Activated CD8-positive, alpha-beta T cell treated with anti-CD3 and anti-CD28 coated beads for 36 hours (primary cell): ENCODE measurements around the gene KREMEN2. TPM values are rescaled to one million over a fixed set of nuclear protein-coding genes. Genes with fewer than 3 reads are reported as not detected.

Experiments used
- ATAC-seq: fragments of 200-7000 bp; cut with Tn5 transposase; one replicate; pipeline ENCODE4 v1.10.0; 2021; ENCODE audit warnings: mild to moderate bottlenecking, moderate library complexity
- CTCF ChIA-PET: fragments of 350-600 bp; sonication (Branson Sonifier 250); formaldehyde crosslinking; loops from one replicate; lab custom pipeline; 2021; ENCODE audit warnings: antibody characterized with exemption; lab: Charles Lee
- POLR2A ChIA-PET: fragments of 350-600 bp; sonication (Branson Sonifier 250); formaldehyde crosslinking; loops from one replicate; lab custom pipeline; 2021; ENCODE audit warnings: antibody characterized with exemption; lab: Charles Lee
- DNase-seq: peaks from one replicate; pipeline ENCODE4 v3.0.0-alpha.2; 2020
- H3K27ac Mint-ChIP-seq: one replicate; pipeline ENCODE4 v1.8.0; 2021; ENCODE audit warnings: mild to moderate bottlenecking, mixed read lengths
- H3K27me3 Mint-ChIP-seq: one replicate; pipeline ENCODE4 v1.8.0; 2021; ENCODE audit warnings: mixed read lengths
- H3K36me3 Mint-ChIP-seq: one replicate; pipeline ENCODE4 v1.8.0; 2021; ENCODE audit warnings: low read depth, mixed read lengths
- H3K4me1 Mint-ChIP-seq: one replicate; pipeline ENCODE4 v1.8.0; 2021; ENCODE audit warnings: low read depth, mixed read lengths
- H3K4me3 Mint-ChIP-seq: one replicate; pipeline ENCODE4 v1.8.0; 2021; ENCODE audit warnings: mild to moderate bottlenecking, moderate library complexity, mixed read lengths
- H3K9me3 Mint-ChIP-seq: one replicate; pipeline ENCODE4 v1.8.0; 2021; ENCODE audit warnings: mixed read lengths
- intact Hi-C: fragments of 100-400 bp; cut with micrococcal nuclease; formaldehyde crosslinking; loops from one replicate; pipeline ENCODE4 v1.10.0; 2022
- total RNA-seq, 2 experiments: library from RNA; stranded (reverse); gene quantifications; one replicate each; pipeline ENCODE4 v1.2.3, GENCODE V29; 2021
- TF ChIP-seq, protein P1 (sequence below): fragments of 200-600 bp; IDR thresholded peaks from one replicate; pipeline ENCODE4 v1.8.0; 2022; ENCODE audit warnings: antibody characterized with exemption, mild to moderate bottlenecking

The KREMEN2 gene
- total RNA-seq, 2 experiments from 2014 or later = 0.22 TPM; not detected in 1

DNA sequence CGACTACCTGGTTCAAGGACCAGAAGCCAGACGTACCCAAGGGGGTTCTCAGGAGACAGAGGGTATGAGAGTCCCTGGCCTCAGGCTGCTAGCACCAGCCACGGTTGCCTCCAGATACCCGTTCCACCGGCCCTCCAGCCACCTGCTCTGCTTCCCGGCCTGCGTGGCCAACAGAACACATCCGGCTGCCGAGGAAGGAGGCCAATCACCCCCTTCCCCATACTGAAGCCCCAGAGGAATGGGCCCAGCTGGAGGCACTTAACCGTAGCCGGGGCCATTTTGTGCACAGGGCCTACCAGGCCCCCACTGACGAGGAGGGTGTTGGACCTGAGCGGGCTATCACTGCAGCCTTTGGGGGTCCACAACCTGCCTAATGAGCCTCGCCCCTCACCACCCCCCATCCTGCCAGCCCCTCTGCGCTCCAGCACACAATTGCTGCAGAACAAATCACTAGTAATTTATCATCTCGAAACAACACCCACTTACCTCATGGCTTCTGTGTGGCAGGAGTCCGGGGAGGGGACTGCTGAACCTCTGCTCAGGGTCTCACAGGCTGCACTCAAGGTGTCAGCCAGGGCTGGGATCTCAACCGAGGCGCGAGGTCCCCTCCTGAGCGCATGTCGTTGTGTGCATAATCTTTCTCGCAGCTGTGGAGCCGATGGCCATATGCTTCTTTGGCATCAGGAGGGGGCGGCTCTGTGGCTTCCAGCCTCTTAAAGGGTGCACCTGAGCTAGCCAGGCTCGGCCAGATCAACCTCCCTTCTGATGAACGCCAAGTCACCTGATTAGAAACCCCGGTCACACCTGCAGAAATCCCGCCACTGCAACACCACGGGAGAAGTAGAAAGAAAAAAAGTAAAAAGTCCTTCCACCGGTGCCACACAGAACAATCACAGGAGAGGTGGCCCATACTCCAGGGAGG is 10.1 kb upstream of the KREMEN2 start:
- CTCF ChIA-PET = no interaction called here
- Mint-ChIP-seq H3K36me3 (no peaks in the 10 kb centered on the region), H3K9me3 (no peaks in the 10 kb centered on the region), H3K27me3 (peaks cover 8% of the 10 kb centered on the region), H3K27ac (no peak overlapping the region), H3K4me3 (no peak overlapping the region), H3K4me1 (peaks cover 5% of the 10 kb centered on the region)
- POLR2A ChIA-PET = no interaction called here
- DNase-seq = no peak
- TF ChIP-seq, protein P1, sequence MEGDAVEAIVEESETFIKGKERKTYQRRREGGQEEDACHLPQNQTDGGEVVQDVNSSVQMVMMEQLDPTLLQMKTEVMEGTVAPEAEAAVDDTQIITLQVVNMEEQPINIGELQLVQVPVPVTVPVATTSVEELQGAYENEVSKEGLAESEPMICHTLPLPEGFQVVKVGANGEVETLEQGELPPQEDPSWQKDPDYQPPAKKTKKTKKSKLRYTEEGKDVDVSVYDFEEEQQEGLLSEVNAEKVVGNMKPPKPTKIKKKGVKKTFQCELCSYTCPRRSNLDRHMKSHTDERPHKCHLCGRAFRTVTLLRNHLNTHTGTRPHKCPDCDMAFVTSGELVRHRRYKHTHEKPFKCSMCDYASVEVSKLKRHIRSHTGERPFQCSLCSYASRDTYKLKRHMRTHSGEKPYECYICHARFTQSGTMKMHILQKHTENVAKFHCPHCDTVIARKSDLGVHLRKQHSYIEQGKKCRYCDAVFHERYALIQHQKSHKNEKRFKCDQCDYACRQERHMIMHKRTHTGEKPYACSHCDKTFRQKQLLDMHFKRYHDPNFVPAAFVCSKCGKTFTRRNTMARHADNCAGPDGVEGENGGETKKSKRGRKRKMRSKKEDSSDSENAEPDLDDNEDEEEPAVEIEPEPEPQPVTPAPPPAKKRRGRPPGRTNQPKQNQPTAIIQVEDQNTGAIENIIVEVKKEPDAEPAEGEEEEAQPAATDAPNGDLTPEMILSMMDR = no peak
- ATAC-seq = no peak
- intact Hi-C loops = no loop called here

DNA sequence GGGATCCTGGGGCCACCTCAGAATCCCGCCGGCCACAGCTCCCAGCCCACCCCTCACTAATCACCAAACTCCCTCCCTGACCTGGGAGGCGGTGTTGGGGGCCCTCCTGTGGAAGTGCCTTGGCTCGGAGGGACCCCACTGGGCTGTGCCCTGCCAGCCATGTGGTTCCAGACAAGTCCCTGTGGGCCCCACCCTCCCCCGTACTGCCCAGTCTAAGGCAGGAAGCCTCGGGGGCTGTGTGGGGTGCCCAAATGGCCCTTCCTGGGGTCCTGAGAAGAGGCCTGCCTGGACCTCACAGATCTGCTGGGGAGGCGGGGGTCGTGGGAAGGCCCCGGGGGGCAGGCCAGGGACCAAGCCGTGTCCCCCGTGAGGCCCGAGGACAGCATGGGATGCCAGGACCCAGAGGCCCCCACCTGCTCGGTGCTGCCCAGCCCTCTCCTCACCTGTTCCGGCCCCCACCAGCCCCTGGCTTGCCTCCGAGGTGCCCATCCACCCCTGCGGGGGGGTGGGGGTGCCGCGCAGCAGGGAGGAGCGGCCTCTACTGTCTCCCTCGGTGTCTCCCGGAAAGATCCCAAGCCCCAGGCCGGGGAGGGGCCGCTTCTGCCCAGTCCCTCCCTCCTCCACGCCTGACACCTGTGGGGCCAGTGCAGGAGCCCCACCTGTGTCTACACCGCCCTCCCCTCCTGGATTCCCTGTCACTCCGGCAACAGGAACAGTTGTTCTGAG is 9.3 kb upstream of the KREMEN2 start:
- no peak overlapping the region for H3K27ac Mint-ChIP-seq
- H3K4me1 Mint-ChIP-seq = peaks cover 5% of the 10 kb centered on the region
- DNase-seq (no peak), ATAC-seq (no peak)
- no peaks in the 10 kb centered on the region for H3K36me3 Mint-ChIP-seq
- TF ChIP-seq, protein P1 = no peak
- no peak overlapping the region for H3K4me3 Mint-ChIP-seq
- CTCF ChIA-PET = no interaction called here
- POLR2A ChIA-PET = no interaction called here
- H3K27me3 Mint-ChIP-seq = peaks cover 10% of the 10 kb centered on the region
- intact Hi-C loops = no loop called here
- no peaks in the 10 kb centered on the region for H3K9me3 Mint-ChIP-seq

DNA sequence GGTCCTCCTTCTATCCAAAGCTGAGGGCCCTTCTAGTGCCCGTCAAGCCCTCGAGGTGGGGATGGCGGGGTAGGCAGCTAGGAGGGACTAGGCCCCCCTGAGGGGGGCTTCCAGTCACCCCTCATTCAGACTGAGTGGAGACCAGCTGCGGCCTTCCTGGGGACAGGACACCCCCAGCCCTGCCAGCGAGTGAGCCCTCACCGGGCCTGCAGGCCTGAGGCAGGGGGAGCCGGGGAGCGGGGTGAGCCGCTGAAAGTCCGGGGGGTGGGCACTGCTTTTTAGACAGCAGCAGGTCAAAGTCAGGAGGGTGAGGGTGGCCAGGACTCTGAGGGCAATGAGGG is 8.7 kb upstream of the KREMEN2 start:
- no peak for ATAC-seq
- H3K36me3 Mint-ChIP-seq = no peaks in the 10 kb centered on the region
- H3K27ac Mint-ChIP-seq = no peak overlapping the region

DNA sequence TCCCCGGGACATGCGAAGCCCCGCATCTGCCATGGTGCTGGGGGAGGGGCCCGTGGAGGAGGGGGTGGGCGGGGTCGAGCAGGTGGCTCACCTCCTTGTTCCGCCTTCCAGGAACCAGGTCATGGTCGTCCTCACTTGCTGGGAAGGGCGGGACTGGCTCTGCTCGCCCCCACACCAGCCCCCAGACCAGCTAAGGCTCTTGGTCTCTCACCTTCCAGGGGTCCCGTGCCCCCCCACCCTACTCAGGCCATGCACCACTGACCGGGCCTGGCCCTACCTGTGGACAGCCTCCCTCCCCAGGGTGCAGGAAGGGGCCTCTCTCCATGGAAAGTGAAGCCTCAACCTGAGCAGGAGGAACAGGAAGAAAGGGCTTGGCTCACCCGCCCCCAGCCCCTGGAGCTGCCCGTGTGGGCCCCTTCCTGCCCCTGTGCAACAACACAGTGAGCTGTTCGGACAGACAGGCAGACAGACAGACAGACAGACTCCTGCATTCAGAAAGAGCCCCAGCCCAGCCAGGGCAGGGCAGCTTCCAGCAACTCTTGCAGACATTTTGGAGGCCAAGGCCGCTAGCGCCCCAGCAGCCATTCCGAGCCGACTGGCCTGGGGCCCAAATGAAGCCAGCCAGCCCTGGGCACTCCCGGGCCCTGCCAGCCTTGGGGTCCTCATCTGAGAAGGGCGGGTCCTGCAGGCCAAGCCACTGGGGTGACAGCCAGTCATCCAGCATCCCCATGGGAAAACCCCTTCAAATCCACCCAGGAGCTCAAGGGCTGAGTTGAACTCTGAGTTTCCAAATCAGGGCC is 8.1 kb upstream of the KREMEN2 start:
- Mint-ChIP-seq H3K27ac (no peak overlapping the region), H3K4me3 (no peak overlapping the region), H3K27me3 (peaks cover 10% of the 10 kb centered on the region), H3K4me1 (peaks cover 5% of the 10 kb centered on the region), H3K9me3 (no peaks in the 10 kb centered on the region), H3K36me3 (no peaks in the 10 kb centered on the region)
- intact Hi-C loops = no loop called here
- TF ChIP-seq, protein P1 = no peak
- no peak for ATAC-seq
- ChIA-PET POLR2A (interaction anchor here (0.6 kb wide), 1 partner anchor 21 kb away, joined by 3 read pairs; no protein-coding TSS in a partner anchor), CTCF (no interaction called here)
- no peak for DNase-seq

More for the DNA sequence above, 8.7 kb upstream of the KREMEN2 start:
- intact Hi-C loops = no loop called here
- H3K4me3 Mint-ChIP-seq = no peak overlapping the region
- CTCF ChIA-PET = no interaction called here
- TF ChIP-seq, protein P1 = no peak
- H3K27me3 Mint-ChIP-seq = peaks cover 10% of the 10 kb centered on the region
- peaks cover 5% of the 10 kb centered on the region for H3K4me1 Mint-ChIP-seq
- POLR2A ChIA-PET = no interaction called here
- H3K9me3 Mint-ChIP-seq = no peaks in the 10 kb centered on the region
- DNase-seq = no peak
